ENCODE results near the gene ACP4. TPM values are rescaled to one million over a fixed set of nuclear protein-coding genes. Genes with fewer than 3 reads are reported as not detected.

ACP4 gene
- polyA plus RNA-seq, 1 experiment = not detected

DNA sequence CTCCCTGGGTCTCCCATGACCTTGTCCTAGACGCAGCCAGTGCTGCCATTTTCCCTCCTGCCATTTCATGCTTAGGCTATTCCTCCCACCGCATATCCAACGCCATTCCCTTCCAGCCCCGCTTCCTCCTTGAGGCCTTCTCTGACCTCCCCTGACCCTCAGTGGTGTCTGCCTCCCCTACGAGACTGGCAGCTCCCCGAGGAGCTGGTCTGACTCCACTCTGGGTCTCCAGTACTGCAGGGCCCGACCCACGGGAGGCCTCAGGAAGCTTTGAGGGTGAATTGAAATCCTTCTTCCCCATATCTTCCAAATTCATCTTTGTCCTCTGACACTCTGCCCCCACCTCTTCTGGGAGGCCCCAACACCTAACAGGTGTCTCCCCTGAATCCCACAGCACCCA is 42.5 kb downstream of the ACP4 start:
- no peak for TF ChIP-seq CTCF (IDR thresholded peaks at IDR 0.05; ENCODE audit: insufficient read depth, low read depth, low read length)
- no peaks in the 10 kb centered on the region for H3K27me3 ChIP-seq (ENCODE audit: control insufficient read depth, insufficient read depth, low read length)
- CTCF ChIA-PET = interaction anchor here (0.5 kb wide), 1 partner anchor 13 kb away, joined by 3 read pairs; no protein-coding TSS in a partner anchor
- H3K36me3 ChIP-seq (ENCODE audit: control insufficient read depth, insufficient read depth, low read length) = no peaks in the 10 kb centered on the region
- POLR2A ChIA-PET = no interaction called here
- no peak overlapping the region for H3K4me3 ChIP-seq (ENCODE audit: low read depth, low read length)
- DNase-seq (ENCODE audit: low read depth) = no peak

DNA sequence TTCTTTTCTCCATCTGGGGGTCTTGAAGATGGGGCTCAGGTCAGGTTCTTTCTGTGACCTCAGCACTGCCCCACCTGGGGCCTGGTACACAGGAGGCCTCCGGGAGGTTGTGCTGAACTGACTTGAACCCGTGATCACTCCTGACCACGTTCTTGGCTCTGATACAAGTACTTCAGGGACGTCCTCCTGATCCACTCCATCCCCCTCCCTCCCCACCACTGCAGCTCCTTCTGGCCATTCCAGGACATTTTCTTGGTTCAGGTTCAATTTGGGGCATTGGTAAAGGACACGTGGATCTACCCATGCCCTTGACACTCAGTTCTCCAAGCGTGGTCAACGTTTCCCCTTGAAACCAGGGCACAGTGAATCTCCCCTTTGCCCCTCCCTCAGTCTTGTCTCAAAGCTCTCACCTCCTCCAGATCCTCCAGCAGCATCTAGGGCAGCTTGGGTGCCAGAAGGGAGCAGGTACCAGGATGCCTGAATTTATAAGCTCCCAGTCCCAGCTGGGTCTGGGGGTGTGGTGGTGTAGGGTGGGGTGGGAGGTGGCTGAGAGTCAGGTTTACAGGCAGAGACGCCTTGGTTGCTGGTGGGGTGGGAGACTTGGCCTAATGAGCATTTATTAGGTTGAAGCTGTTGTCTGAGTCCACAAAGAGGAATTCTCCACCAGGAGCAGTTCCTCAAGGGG is 43.0 kb downstream of the ACP4 start, which contains the start of gene KLK15:
Gene KLK15, minus strand, starts transcription at position 458 of the 685 bp plus-strand sequence. CDS start 2,082 bp downstream, outside the sequence.
- ChIA-PET POLR2A (no interaction called here), CTCF (interaction anchor here (0.5 kb wide), 1 partner anchor 13 kb away, joined by 3 read pairs; no protein-coding TSS in a partner anchor)
- Histone ChIP-seq H3K27me3 (ENCODE audit: control insufficient read depth, insufficient read depth, low read length) (no peaks in the 10 kb centered on the region), H3K4me3 (ENCODE audit: low read depth, low read length) (no peak within 1 kb of the TSS), H3K36me3 (ENCODE audit: control insufficient read depth, insufficient read depth, low read length) (no peaks in the 10 kb centered on the region)
- no peak for TF ChIP-seq CTCF (IDR thresholded peaks at IDR 0.05; ENCODE audit: insufficient read depth, low read depth, low read length)
- DNase-seq (ENCODE audit: low read depth) = no peak

DNA sequence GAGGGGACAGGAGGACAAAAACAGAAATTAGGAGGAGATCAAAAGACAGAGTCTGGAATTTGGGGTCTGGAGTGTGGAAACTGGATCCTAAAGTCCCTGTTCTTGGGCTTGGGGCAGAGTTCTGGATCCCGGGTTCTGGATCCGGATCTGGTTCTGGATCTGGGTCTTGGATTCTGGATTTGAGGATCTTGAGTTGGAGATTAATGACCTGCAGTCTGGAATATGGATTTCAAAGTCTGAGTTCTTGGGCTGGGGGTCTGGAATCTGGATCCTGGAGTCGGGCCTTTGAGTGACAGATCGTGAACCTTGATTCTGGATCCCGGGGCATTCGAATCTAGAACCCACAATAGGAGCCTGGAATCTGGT is 43.6 kb downstream of the ACP4 start:
- H3K4me3 ChIP-seq (ENCODE audit: low read depth, low read length) = no peak overlapping the region
- H3K27me3 ChIP-seq (ENCODE audit: control insufficient read depth, insufficient read depth, low read length) = no peaks in the 10 kb centered on the region
- DNase-seq (ENCODE audit: low read depth) = no peak
- H3K36me3 ChIP-seq (ENCODE audit: control insufficient read depth, insufficient read depth, low read length) = no peaks in the 10 kb centered on the region
- ChIA-PET POLR2A (no interaction called here), CTCF (no interaction called here)
- no peak for TF ChIP-seq CTCF (IDR thresholded peaks at IDR 0.05; ENCODE audit: insufficient read depth, low read depth, low read length)

GRCh38 chr19:50835103-50835784 is 45.0 kb downstream of the ACP4 start:
- POLR2A ChIA-PET = no interaction called here

More at GRCh38 chr19:50835103-50835784, 45.0 kb downstream of the ACP4 start:
- no peak for TF ChIP-seq CTCF (IDR thresholded peaks at IDR 0.05; ENCODE audit: insufficient read depth, low read depth, low read length)
- no peak for DNase-seq (ENCODE audit: low read depth)
- no peaks in the 10 kb centered on the region for H3K36me3 ChIP-seq (ENCODE audit: control insufficient read depth, insufficient read depth, low read length)
- H3K27me3 ChIP-seq (ENCODE audit: control insufficient read depth, insufficient read depth, low read length) = no peaks in the 10 kb centered on the region
- peak overlapping the region; percentile 49 for H3K4me3 ChIP-seq (ENCODE audit: low read depth, low read length)
- CTCF ChIA-PET = no interaction called here
